RPMI7951 (cell line): ENCODE measurements around the gene IGF2. TPM values are rescaled to one million over a fixed set of nuclear protein-coding genes. Genes with fewer than 3 reads are reported as not detected.

Source experiments
- DNase-seq: peaks from one replicate; pipeline ENCODE4 v3.0.0-alpha.2; 2012; ENCODE audit warnings: low read depth
- total RNA-seq: library from RNA; depleted of rRNA; stranded (reverse); fragments of >200 nt; shearing (Covaris generic); gene quantifications from 2 replicates; pipeline ENCODE4 v1.2.3, GENCODE V29; 2014; rRNA removed

Gene IGF2
- total RNA-seq, 1 experiment from 2014 or later, result not detected

DNA sequence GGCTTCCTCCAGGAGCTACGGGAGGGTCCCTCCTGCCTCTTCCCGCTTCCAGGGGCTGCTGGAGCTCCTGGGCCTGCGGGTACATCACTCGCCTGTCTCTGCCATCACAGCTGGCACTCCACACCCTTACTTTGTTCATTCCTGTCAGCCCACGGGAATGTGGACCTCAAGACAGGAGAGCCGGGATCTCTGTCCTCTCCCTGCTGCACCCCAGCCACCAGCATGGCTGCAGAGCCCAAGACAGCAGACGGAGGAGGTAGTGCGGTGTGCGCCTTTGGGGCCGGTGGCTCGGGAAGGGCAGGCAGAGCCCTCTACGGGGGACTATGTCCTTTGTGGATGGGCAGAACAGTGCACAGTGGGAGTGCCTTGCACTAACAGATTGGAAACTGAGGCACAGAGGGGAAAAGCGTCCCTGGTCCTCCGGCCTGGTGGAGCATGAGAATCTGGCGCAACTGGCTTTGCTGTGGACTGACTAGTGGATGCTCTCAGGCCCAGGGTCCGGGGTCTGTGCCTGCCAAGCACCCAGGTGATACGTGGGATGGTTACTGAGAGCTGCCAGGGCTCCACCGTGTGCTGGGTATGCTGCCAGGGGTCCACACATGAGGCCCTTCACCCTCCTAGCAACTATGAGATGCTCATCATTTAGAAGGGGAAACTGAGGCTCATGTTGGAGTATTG, 47.3 kb downstream of the IGF2 start:
- no peak for DNase-seq

DNA sequence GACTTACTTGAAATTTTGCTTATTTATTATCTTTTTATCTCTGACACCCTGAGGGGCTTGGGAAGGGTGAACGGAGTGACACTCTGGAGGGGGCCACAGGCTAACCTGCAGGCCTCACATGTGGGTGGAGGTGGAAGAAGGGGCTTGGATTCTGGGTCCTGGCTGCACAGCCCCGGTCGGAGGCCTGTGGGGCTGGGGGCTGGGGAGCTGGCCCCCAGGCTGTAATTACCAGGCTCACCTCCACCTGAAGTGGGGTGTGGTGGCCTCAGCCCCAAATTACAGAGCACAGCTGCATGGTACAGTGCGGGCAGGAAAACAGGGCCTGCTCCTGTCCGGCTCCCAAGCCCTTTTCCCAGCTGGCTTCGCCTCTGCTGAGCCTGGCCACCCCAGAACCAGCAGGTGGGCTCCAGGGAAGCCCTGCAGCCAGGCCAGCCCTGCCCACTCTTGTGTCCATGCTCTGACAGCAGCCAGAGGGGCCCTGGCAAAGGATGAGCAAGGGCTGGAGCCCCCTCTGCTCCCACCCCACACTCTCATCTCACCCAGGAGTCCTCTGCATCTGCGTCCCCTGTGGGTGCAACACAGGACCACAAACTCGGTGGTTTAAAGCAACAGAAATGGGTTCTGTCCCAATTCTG, 48.0 kb downstream of the IGF2 start:
- DNase-seq, result no peak

DNA sequence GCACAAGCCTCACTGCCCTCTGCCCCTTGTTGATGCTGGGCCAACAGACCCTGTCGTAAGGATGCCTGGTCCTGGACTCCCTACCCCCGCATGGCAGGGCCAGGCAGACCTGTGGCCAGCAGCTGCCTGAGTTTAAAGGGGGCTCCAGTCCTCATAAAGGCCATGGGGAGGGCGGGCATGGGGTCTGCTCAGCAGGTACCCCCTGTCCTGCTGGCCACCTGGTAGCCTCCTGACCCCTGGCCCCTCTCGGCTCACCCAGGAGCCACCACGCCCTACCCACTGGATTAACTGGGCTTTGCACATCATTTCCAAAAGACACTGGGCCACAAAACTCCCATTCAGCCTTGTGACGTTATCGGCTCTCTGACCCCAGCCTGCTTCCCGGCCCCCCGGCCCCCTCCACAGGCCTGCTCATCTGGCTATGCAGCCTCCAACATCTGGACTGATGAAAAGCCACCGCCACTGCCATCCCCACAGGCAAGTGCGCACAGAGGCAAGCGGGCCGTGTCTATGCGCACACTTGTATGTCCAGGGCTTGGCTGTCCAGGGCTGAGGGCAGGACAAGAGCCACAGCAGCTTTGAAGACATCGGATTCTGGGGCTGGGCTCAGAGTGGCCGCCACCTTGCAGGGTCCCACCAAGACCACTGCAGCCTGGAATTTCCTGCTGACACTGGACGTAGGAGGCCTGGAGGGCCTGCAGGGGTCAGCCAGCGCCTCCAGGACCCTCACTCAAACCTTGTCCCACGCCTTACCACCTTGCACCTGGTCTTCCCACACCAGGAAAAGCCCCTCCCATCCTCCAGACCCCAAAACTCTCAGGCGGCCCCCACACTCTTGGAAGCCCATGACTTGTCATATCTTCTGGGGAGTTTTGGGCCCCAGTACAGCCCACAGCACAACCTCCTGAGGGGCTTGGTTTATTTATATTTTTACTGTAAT, 48.7 kb downstream of the IGF2 start:
- no peak for DNase-seq

GRCh38 chr11:2089536-2090165, 49.5 kb downstream of the IGF2 start:
- DNase-seq, result peak; percentile 36

DNA sequence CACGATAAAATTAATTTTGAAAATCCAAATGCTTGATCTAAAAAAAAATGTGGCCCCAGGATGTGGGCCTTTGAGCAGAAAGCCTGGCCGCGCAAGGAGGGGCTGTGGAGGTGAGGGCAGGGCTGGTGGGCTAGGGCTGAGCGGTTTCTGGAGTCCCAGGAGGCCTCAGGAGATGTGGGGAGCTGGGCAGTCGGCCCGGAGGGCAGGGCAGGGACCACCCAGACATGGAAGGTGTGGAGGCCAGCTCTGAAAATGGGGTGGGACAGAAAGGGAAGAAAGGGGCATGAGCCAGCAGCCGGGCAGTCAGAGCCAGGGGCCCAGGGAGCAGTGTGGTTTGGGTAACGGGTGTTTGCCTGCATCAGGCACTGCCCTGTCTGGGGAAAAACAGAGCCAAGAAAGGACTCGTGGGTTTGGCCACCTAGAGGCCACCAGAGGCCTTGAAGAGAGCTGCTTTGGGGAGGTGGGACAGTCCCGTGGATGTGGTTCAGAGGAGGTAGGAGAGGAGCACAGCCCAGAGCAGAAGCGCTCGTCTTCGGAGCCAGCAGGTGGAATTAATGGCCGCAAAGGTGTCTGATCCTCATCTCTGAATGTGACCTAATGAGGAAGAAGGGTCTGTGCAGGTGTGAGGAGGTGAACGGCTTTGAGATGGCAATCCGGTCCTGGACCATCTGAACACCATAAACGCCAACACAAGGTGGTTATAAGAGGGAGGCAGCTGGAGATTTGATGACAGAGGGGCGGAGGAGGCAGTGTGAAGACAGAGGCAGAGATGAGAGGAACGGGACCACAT, 50.2 kb downstream of the IGF2 start:
- DNase-seq, result no peak

GRCh38 chr11:2088284-2088683, 50.9 kb downstream of the IGF2 start:
- DNase-seq, result no peak

DNA sequence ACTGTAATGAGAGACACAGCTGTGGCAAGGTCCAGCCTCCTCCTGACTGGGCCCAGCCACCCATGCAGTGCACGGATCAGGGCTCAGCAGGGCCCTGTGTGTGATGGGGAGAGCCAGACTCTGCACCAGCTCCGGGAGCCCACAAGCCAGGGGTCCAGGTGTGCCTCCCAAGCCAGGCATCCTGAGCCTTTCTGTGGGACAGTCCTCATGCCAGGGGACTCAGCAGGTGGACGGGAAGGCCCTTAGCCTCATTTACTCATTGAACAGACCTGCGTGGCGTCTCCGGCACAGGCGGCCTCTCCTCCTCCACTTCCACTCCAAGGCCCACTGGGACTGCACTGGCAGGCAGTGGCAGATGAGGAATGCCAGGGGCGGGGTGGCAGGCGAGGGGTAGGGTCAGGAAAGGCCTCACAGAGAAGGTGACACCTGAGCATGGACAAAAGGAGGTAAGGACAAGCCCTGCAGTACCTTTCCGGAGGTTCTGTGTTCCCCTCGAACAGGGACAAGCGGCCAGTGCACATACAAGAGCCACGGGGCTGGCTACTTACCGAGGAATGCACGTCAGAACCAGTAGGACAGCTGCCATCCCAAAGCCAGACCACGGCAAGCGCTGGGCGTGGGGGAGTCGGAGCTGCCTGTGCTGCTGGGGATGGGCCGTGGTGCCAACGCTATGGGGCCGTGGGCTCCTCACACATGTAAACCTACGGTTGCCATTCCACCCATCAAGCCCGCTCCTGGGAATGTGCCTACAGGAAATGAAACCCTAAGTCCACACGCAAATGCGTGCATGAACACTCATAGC, 52.7 kb downstream of the IGF2 start:
- no peak for DNase-seq

GRCh38 chr11:2085251-2086066, 53.7 kb downstream of the IGF2 start:
- DNase-seq, result no peak

DNA sequence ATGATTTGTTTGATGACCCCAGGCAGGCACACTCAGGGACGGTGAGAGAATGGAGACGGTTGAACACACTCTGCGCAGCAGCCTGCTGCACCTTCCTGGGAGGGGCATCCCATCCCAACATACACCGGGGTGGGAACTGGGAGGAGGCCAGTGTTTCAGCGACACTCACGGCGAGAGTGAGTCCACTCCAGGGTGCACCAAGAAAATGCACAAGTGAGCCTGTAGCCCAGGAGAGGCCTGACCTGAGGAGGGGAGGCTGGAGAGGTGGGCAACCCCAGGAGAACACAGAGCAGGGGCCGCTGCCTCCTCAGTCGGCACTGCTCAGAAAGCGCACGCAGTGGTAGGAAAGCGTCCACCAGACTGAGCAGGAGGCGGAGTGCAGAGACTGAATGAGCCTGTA, 54.5 kb downstream of the IGF2 start:
- no peak for DNase-seq

Other genes with a start within 250 kb of the IGF2 start
- not detected in 2 replicates for gene PRR33, start 247.5 kb downstream of the IGF2 start, total RNA-seq
- not detected in 2 replicates for gene TNNT3, start 219.7 kb downstream of the IGF2 start, total RNA-seq
- gene MRPL23, start 192.1 kb downstream of the IGF2 start, total RNA-seq, result 123 and 169 TPM in 2 replicates
- gene H19, start 141.5 kb downstream of the IGF2 start, total RNA-seq, result 0.72 and 1.9 TPM in 2 replicates
- gene INS, start 21.8 kb upstream of the IGF2 start, total RNA-seq, result not detected in 2 replicates
- gene TH, start 32.4 kb upstream of the IGF2 start, total RNA-seq, result 0.24 and 0.88 TPM in 2 replicates
- gene ASCL2, start 131.2 kb upstream of the IGF2 start, total RNA-seq, result not detected in 2 replicates
- gene C11orf21, start 162.5 kb upstream of the IGF2 start, total RNA-seq, result 0.68 and 1.6 TPM in 2 replicates
- gene TSPAN32, start 162.6 kb upstream of the IGF2 start, total RNA-seq, result 0.72 and 2.7 TPM in 2 replicates
- gene CD81, start 237.9 kb upstream of the IGF2 start, total RNA-seq, result 248 and 386 TPM in 2 replicates